ENCODE measurements around the gene CENPX.

Gene CENPX

GRCh38 chr17:82004517-82005455, 17.9 kb downstream of the CENPX start:
- DNase-seq (ENCODE audit: low spot score), result no peak
- in situ Hi-C loops (cut with MboI; ENCODE audit: low pct_unique_long_range_greater_than_20kb, low sequenced_read_pairs, unreplicated experiment), result no loop called here
- TF ChIP-seq, protein P1, sequence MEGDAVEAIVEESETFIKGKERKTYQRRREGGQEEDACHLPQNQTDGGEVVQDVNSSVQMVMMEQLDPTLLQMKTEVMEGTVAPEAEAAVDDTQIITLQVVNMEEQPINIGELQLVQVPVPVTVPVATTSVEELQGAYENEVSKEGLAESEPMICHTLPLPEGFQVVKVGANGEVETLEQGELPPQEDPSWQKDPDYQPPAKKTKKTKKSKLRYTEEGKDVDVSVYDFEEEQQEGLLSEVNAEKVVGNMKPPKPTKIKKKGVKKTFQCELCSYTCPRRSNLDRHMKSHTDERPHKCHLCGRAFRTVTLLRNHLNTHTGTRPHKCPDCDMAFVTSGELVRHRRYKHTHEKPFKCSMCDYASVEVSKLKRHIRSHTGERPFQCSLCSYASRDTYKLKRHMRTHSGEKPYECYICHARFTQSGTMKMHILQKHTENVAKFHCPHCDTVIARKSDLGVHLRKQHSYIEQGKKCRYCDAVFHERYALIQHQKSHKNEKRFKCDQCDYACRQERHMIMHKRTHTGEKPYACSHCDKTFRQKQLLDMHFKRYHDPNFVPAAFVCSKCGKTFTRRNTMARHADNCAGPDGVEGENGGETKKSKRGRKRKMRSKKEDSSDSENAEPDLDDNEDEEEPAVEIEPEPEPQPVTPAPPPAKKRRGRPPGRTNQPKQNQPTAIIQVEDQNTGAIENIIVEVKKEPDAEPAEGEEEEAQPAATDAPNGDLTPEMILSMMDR (IDR thresholded peaks at IDR 0.05; ENCODE audit: extremely low read depth, insufficient read depth, missing control alignments), result no peak

GRCh38 chr17:82003411-82004381, 19.0 kb downstream of the CENPX start:
- DNase-seq (ENCODE audit: low spot score), result no peak
- in situ Hi-C loops (cut with MboI; ENCODE audit: low pct_unique_long_range_greater_than_20kb, low sequenced_read_pairs, unreplicated experiment), result no loop called here
- TF ChIP-seq, protein P1 (IDR thresholded peaks at IDR 0.05; ENCODE audit: extremely low read depth, insufficient read depth, missing control alignments), result no peak

GRCh38 chr17:82001571-82002056, 21.1 kb downstream of the CENPX start:
- TF ChIP-seq, protein P1 (IDR thresholded peaks at IDR 0.05; ENCODE audit: extremely low read depth, insufficient read depth, missing control alignments), result no peak
- in situ Hi-C loops (cut with MboI; ENCODE audit: low pct_unique_long_range_greater_than_20kb, low sequenced_read_pairs, unreplicated experiment), result no loop called here
- DNase-seq (ENCODE audit: low spot score), result no peak

- no peak for DNase-seq (ENCODE audit: low spot score)
These were observed 21.7 kb downstream of the CENPX start for GRCh38 chr17:82000803-82001570.

DNA sequence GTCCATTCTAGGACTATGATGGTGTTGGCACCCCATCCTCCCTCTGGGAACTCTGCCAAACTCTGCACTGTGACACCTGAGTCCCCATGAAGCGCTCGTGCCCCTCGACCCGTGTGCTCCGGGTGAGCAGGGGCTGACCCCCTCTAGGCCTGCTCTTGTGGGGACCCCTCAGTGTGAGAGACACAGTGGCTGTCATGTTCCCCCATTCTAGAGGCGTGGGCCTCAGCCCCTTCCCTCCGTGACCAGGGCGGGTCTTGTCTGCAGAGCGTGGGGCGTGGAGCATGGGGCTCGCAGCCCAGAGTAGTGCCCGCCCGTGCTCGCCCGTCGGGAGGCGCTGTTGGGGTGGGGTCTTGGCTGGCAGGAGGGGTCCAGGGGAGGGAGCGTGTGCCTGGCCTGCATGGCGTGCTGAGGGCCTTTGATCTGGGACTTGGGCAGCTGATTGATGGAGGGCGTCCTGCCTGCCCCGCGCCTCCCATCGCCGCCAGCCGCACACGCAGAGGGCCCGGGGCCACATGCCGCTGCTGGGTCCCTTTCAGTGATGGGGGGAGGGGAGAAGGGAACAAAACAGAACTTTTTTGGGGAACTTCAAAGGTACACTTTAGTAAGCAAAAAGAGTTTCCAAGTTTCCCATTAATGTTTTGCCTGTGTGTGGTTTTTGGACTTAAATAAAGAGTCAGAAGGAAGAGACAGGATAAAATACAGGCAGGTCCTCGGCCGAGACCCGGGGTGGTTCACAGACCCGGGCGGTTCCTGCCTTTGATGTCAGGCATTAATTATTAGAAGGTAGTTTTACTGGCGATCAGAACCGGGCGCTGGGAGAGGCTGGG, 22.5 kb downstream of the CENPX start:
- no peak for DNase-seq (ENCODE audit: low spot score)
- in situ Hi-C loops (cut with MboI; ENCODE audit: low pct_unique_long_range_greater_than_20kb, low sequenced_read_pairs, unreplicated experiment), result no loop called here
- TF ChIP-seq, protein P1 (IDR thresholded peaks at IDR 0.05; ENCODE audit: extremely low read depth, insufficient read depth, missing control alignments), result no peak

More at GRCh38 chr17:82000803-82001570, 21.7 kb downstream of the CENPX start:
- TF ChIP-seq, protein P1 (IDR thresholded peaks at IDR 0.05; ENCODE audit: extremely low read depth, insufficient read depth, missing control alignments), result no peak
- in situ Hi-C loops (cut with MboI; ENCODE audit: low pct_unique_long_range_greater_than_20kb, low sequenced_read_pairs, unreplicated experiment), result no loop called here
